Activated naive CD8-positive, alpha-beta T cell treated with anti-CD3 and anti-CD28 coated beads for 36 hours (primary cell): ENCODE results near the gene DCC. TPM values are rescaled to one million over a fixed set of nuclear protein-coding genes. Genes with fewer than 3 reads are reported as not detected.

ENCODE experiments used
- DNase-seq: peaks from one replicate; pipeline ENCODE4 v3.0.0; 2021
- H3K27ac Mint-ChIP-seq: one replicate; pipeline ENCODE4 v1.8.0; 2022; ENCODE audit warnings: mild to moderate bottlenecking, moderate library complexity, mixed read lengths
- H3K27me3 Mint-ChIP-seq: one replicate; pipeline ENCODE4 v1.8.0; 2022; ENCODE audit warnings: mild to moderate bottlenecking, mixed read lengths
- H3K36me3 Mint-ChIP-seq: one replicate; pipeline ENCODE4 v1.8.0; 2021; ENCODE audit warnings: mild to moderate bottlenecking, mixed read lengths
- H3K4me1 Mint-ChIP-seq: one replicate; pipeline ENCODE4 v1.8.0; 2021; ENCODE audit warnings: mixed read lengths
- H3K4me3 Mint-ChIP-seq: one replicate; pipeline ENCODE4 v1.8.0; 2022; ENCODE audit warnings: mild to moderate bottlenecking, moderate library complexity, mixed read lengths
- H3K9me3 Mint-ChIP-seq: one replicate; pipeline ENCODE4 v1.8.0; 2022; ENCODE audit warnings: mixed read lengths
- total RNA-seq, 2 experiments: library from RNA; stranded (reverse); gene quantifications; one replicate each; pipeline ENCODE4 v1.2.3, GENCODE V29; 2021

The DCC gene
- total RNA-seq, 2 experiments from 2014 or later, result not detected

DNA sequence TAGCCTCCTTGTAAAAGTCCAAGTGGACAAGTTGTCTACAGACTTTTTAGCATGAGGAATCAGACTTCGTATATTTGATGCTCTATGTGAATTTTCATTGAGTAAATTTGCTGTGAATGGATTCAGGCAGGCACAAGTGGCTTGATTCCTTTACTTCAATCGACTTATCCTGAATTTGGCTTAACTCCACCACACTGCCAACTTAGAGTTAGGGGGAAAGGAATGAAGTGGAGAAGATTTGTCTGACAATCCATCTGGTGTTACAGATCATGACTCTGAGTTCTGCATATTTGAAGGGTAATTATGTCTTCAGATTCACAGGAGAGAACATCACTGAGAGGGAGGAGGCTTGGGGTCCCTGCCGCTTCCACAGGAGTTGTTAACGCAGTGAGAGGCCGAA is 829.3 kb downstream of the DCC start:
- H3K9me3 Mint-ChIP-seq, result peaks cover 1% of the 10 kb centered on the region
- H3K4me1 Mint-ChIP-seq, result no peaks in the 10 kb centered on the region
- H3K36me3 Mint-ChIP-seq, result no peaks in the 10 kb centered on the region
- no peak overlapping the region for H3K27ac Mint-ChIP-seq
- DNase-seq, result no peak
- no peak overlapping the region for H3K4me3 Mint-ChIP-seq
- H3K27me3 Mint-ChIP-seq, result no peaks in the 10 kb centered on the region

DNA sequence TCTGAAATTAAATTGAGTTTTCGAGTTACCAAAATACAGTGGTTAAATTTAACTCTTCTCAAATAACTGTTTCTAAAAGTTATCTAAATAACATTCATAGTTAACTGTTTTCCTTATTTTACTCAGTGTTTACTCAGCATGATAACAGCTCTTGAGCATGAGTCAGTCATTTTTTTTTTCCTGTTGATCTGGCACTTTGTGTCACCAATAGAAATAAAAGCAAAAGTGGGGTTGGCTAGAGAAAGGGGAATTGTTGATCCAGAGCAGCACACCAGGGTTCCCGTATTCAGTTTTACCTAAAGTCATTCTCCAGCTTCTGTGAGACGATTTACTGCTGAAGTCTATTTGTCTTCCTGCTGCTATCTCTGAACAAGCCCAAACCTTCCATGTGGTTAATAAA is 851.6 kb downstream of the DCC start:
- H3K4me3 Mint-ChIP-seq, result no peak overlapping the region
- H3K9me3 Mint-ChIP-seq, result no peaks in the 10 kb centered on the region
- no peak for DNase-seq
- H3K36me3 Mint-ChIP-seq, result no peaks in the 10 kb centered on the region
- H3K4me1 Mint-ChIP-seq, result no peaks in the 10 kb centered on the region
- no peaks in the 10 kb centered on the region for H3K27me3 Mint-ChIP-seq
- H3K27ac Mint-ChIP-seq, result no peak overlapping the region

DNA sequence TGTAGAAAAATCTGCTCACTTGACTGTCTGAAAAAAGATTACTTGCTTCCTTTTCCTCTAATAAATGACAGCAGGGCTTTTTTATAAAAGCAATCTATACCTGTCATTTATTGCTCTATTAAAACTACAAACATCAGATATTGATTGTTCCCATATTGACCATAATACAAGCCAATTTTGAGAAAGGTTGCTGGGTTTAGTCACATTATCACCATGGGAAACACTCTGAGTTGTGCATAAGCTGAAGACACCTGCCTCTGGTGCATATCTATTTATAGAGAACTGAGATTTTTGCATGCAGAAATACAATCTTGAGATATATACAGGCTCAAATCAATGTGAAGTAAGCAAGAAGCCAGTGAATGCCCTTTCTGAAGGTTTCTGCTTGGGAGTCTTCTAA is 853.9 kb downstream of the DCC start:
- Mint-ChIP-seq H3K27me3 (no peaks in the 10 kb centered on the region), H3K4me1 (no peaks in the 10 kb centered on the region), H3K36me3 (no peaks in the 10 kb centered on the region), H3K27ac (no peak overlapping the region), H3K9me3 (no peaks in the 10 kb centered on the region), H3K4me3 (no peak overlapping the region)
- no peak for DNase-seq

DNA sequence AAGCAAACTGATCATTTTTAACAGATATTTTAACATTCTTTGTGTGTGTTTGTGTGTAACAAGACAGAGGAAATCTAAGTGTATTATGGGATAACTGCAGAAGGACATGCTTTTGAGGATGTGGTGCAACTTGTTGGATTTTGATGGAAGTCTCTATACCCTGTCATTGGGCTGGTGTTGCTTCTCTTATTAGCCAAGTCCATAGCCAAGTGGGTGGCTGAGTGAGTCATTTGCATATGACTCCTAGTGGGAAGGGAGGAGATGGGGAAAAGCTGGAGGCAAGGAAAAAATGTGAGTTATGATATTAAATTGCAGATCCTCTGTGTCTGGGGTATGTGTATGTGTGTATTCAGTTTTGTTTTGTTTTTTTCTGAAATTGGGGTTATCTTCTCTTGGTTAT is 879.9 kb downstream of the DCC start:
- Mint-ChIP-seq H3K4me1 (no peaks in the 10 kb centered on the region), H3K36me3 (no peaks in the 10 kb centered on the region), H3K4me3 (no peak overlapping the region), H3K9me3 (no peaks in the 10 kb centered on the region), H3K27ac (no peak overlapping the region), H3K27me3 (no peaks in the 10 kb centered on the region)
- no peak for DNase-seq

DNA sequence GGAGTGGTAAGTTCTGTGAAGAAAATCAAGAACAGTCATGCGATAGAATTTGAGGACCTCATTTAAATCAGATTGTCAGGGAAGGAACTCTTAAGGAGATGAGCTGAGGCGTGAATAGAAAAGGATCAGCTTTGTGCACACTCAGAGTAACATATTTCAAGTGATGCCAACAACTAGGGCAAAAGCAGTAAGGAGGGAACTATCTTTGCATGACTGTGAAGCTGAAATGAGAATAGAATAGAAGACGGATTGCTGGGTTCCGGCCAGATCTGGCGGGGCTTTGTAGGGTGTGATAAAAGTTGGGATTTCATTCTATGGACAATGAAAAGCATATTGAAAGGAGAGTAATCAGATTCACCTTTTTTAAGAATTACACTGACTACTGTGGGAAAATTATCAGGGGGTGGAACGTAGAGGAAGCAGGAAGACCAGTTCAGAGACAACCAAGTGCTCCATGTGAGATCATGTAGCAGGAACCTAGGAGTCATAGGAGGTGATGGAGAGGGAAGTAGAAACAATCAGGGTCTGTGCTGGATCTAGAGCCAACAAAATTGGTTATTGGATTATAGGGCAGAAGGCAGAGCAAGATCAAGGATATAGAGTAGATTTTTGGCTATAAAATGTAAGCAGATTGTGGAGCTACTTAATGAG is 884.3 kb downstream of the DCC start:
- H3K27me3 Mint-ChIP-seq, result no peaks in the 10 kb centered on the region
- H3K4me1 Mint-ChIP-seq, result no peaks in the 10 kb centered on the region
- H3K36me3 Mint-ChIP-seq, result no peaks in the 10 kb centered on the region

DNA sequence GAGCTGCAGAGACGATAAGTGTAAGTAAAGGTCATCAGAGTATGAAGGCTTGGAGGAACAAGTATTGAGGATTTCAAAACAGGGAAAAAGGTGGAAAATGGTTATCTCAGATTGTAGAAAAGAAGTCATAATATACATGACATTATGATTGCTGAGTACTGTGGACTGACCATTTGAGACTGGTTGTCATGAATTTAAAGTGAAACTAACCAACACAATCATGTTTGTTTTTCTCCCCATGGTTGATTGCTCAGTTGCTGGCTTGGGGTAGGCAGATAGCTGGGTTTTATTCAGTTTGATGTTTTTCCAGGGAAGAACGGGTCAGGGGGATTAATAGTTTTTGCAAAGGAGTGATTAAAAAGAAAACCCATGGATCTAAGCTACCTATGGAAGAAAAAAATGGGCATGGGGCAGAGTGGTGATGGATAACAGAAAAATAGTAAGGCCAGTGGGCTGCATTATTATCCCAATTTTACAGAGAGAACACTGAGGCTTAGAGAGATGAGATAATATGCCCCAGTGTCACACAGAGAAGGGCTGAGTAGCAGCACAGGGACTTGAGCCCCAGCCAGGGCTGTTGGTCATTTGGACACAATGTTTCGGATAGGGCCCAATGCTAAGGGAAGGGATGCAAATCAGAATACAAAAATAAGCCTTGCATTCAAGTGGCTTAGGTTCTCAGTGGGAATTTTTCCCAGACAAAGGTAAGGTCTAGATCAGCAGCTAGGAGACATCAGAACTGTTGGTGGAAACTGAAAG is 885.7 kb downstream of the DCC start:
- H3K27me3 Mint-ChIP-seq, result no peaks in the 10 kb centered on the region

More for the DNA sequence above, 884.3 kb downstream of the DCC start:
- Mint-ChIP-seq H3K4me3 (no peak overlapping the region), H3K27ac (no peak overlapping the region), H3K9me3 (no peaks in the 10 kb centered on the region)
- DNase-seq, result no peak

DNA sequence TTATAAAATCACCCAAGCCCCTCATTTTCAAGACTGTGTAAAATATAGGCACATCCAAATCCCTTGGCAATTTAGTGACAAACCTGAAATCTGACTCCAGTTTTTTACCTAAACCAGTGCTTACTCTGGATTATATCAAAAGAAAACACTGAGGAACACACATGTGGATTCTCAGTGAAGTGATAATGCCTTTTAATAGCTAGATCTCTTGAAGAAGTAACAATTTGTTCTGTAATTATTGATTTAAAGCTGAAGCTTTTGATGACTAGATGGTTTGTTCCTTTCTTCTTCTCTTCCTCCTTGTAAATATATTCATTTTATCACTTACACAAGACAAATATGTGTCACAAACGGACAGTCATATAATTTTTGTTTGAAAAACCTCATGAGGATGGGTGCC is 894.6 kb downstream of the DCC start:
- no peak overlapping the region for H3K4me3 Mint-ChIP-seq
- H3K4me1 Mint-ChIP-seq, result no peaks in the 10 kb centered on the region
- DNase-seq, result no peak
- H3K27ac Mint-ChIP-seq, result no peak overlapping the region
- peaks cover 5% of the 10 kb centered on the region for H3K9me3 Mint-ChIP-seq
- H3K36me3 Mint-ChIP-seq, result no peaks in the 10 kb centered on the region
- H3K27me3 Mint-ChIP-seq, result no peaks in the 10 kb centered on the region

More for the DNA sequence above, 885.7 kb downstream of the DCC start:
- Mint-ChIP-seq H3K4me1 (no peaks in the 10 kb centered on the region), H3K27ac (no peak overlapping the region), H3K36me3 (no peaks in the 10 kb centered on the region), H3K9me3 (no peaks in the 10 kb centered on the region), H3K4me3 (no peak overlapping the region)
- no peak for DNase-seq

DNA sequence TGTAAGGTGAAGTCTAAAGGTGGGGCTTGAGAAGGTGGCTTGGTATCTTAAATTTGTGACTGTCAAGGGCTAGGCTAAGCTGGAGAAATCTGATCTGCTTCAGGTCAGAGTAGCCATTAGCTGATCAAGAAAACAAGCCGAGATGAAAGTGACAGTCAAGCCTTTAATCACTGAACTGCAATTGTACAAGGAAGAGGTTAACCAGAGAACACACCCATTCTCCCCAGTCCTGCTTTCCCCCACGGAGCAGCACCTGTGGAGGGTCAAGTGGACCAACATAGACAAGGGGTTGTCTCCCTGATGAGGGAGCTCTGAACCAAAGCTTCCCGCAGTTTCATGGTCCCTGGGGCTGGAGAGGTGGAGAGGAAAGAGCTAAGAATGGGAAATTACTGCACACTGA is 901.2 kb downstream of the DCC start:
- Mint-ChIP-seq H3K4me3 (no peak overlapping the region), H3K4me1 (no peaks in the 10 kb centered on the region), H3K36me3 (no peaks in the 10 kb centered on the region), H3K9me3 (peaks cover 6% of the 10 kb centered on the region), H3K27ac (no peak overlapping the region), H3K27me3 (no peaks in the 10 kb centered on the region)
- no peak for DNase-seq

DNA sequence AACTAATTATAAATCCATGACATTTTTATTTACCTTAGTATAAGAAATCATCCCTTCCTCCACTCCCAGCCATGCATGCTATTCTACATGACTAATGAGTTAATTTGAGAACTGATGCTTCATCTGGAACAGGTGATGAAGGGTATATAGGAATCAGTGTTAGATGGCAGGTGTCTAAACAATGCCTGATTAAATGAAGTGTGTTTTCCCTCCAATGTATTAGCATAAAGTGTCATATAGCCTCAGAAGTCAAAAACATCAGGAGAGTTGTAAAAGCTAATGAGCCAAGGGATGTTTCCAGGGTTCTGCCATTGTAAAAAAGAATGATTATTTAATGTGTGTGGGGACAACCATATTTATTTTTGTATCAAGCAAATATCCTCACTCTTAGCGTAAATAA is 913.8 kb downstream of the DCC start:
- Mint-ChIP-seq H3K27ac (no peak overlapping the region), H3K27me3 (no peaks in the 10 kb centered on the region)
- DNase-seq, result no peak

DNA sequence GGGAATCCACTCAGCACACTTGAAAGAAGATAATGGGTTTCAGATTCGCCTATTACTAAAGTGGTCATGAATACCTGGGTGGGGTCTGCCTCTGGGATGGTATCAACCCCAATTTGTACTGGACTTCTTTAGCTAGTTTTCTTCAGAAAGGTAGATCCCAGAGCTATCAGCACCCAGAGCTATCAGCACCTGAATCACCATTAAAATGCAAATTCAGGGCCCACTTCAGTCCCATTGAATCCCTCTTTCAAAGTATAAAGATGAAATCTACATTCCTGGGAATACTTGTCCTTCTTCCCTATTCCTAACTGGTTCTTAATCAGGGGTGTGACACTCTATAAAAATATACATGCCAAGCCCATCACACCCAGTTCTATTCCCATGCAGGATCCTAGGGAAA is 914.3 kb downstream of the DCC start:
- H3K4me1 Mint-ChIP-seq, result no peaks in the 10 kb centered on the region
- H3K4me3 Mint-ChIP-seq, result no peak overlapping the region
- H3K27ac Mint-ChIP-seq, result no peak overlapping the region

More for the DNA sequence above, 913.8 kb downstream of the DCC start:
- Mint-ChIP-seq H3K4me1 (no peaks in the 10 kb centered on the region), H3K36me3 (no peaks in the 10 kb centered on the region), H3K9me3 (peaks cover 10% of the 10 kb centered on the region), H3K4me3 (no peak overlapping the region)

DNA sequence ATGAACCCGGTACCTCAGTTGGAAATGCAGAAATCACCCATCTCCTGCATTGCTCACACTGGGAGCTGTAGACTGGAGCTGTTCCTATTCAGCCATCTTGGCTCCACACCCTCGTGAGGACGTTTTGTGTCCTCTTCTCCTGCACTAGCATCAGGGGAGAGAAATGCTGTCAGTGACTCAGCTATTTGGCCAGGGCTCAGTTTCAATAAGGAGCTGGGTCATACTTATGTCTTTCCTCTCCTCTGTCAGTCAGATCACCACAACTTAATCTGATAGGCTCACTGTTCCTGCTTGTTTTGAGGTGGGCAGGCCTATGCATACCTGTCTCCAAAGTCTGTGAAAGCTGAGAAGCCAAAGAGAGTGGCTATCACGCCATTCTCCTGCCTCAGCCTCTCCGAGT is 921.2 kb downstream of the DCC start:
- Mint-ChIP-seq H3K9me3 (peaks cover 13% of the 10 kb centered on the region), H3K4me1 (no peaks in the 10 kb centered on the region), H3K27ac (no peak overlapping the region), H3K27me3 (no peaks in the 10 kb centered on the region), H3K36me3 (no peaks in the 10 kb centered on the region), H3K4me3 (no peak overlapping the region)
- no peak for DNase-seq

More for the DNA sequence above, 914.3 kb downstream of the DCC start:
- no peaks in the 10 kb centered on the region for H3K36me3 Mint-ChIP-seq
- H3K27me3 Mint-ChIP-seq, result no peaks in the 10 kb centered on the region
- no peak for DNase-seq
- peaks cover 10% of the 10 kb centered on the region for H3K9me3 Mint-ChIP-seq

DNA sequence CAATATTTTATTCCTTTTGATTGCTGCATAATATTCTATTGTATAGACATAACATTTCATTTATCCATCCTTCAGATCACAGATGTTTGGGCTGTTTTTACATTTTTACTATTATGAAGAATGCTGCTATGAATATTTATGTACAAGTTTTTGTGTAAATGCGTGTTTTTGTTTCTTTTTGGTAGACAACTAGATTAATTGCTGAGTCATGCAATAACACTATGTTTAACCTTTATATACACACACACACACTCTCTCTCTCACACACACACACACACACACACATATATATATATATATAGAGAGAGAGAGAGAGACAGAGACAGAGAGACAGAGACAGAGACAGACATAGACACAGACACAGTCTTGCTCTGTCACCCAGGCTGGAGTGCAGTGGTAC is 926.9 kb downstream of the DCC start:
- Mint-ChIP-seq H3K4me1 (no peaks in the 10 kb centered on the region), H3K36me3 (no peaks in the 10 kb centered on the region), H3K9me3 (peaks cover 5% of the 10 kb centered on the region), H3K27ac (no peak overlapping the region), H3K27me3 (no peaks in the 10 kb centered on the region), H3K4me3 (no peak overlapping the region)
- DNase-seq, result no peak

DNA sequence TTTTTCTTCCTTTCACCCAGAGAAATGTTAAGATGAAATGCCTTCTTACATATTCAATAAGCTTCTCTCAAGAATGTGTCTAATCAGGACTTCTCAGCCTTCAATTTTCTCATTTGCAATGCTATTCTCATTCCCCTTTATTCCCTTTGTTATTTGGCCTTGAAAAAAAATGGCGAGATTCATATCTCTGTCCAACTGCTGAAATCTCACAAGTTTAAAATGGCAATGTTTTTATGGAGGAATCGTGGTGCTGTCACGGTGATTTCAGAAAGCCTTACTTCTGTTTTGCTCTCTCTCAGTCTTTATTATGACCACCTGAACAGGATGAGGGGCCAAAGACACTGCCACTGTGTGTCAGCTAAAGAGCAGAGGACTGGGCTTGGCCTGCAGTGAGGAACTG is 928.5 kb downstream of the DCC start:
- Mint-ChIP-seq H3K27me3 (no peaks in the 10 kb centered on the region), H3K36me3 (no peaks in the 10 kb centered on the region), H3K9me3 (peaks cover 3% of the 10 kb centered on the region), H3K27ac (no peak overlapping the region), H3K4me3 (no peak overlapping the region), H3K4me1 (no peaks in the 10 kb centered on the region)
- DNase-seq, result no peak

DNA sequence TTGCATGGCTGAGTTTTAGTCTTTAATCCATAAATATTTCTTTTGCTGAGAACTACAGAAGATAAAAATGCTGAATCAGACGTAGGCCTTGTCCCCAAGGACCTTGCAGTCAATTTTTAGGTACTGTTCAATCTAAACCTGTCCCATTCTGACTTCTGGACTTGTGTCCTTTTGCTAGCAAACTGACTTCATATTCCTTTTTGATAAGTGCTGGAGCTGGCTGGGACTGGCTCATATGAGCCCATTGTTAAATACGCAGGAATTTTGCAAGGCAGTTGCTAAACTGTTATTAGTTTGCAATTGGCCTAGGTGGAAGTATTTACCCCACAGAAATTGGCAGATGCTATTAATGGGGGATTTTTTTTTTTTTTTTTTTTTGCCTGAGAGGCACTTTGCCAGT is 941.4 kb downstream of the DCC start:
- no peaks in the 10 kb centered on the region for H3K27me3 Mint-ChIP-seq
- no peaks in the 10 kb centered on the region for H3K36me3 Mint-ChIP-seq
- DNase-seq, result no peak
- H3K27ac Mint-ChIP-seq, result no peak overlapping the region
- H3K4me1 Mint-ChIP-seq, result no peaks in the 10 kb centered on the region
- peaks cover 6% of the 10 kb centered on the region for H3K9me3 Mint-ChIP-seq
- H3K4me3 Mint-ChIP-seq, result no peak overlapping the region

DNA sequence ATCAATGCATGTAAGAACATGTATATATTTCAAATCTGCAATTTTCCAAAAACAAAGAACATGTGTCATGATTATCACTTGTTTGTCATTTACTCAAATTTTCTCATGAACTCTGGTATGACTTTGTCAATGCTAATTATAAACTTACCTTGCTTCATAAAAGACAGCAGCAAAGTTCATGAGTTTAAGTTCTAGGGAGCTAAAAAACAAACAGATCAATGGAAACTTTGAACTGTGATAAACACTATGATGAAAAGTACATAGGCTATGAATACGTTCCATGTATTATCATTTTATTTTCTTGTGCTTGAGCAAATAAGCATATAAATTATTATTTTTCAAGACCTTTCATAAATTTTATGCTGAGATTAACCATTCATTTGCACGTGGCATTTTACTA is 943.7 kb downstream of the DCC start:
- H3K36me3 Mint-ChIP-seq, result no peaks in the 10 kb centered on the region
- no peaks in the 10 kb centered on the region for H3K4me1 Mint-ChIP-seq
- peaks cover 6% of the 10 kb centered on the region for H3K9me3 Mint-ChIP-seq
- no peak for DNase-seq
- H3K27ac Mint-ChIP-seq, result no peak overlapping the region
- no peaks in the 10 kb centered on the region for H3K27me3 Mint-ChIP-seq
- H3K4me3 Mint-ChIP-seq, result no peak overlapping the region

DNA sequence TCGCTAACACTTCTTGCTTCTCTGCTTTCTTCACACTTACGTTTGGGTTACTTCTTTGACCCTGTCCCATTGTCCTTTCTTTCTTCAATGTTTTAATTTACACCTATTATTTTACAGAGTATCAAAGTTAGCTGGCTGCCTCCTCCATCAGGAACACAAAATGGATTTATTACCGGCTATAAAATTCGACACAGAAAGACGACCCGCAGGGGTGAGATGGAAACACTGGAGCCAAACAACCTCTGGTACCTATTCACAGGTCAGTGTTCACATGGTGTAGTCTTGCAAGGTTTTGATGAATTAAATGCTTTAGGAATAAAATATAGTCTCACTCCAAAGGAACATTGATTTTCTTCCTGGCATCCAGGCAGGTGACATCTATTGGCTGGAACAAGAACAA is 965.5 kb downstream of the DCC start:
- Mint-ChIP-seq H3K4me1 (no peaks in the 10 kb centered on the region), H3K9me3 (peaks cover 2% of the 10 kb centered on the region), H3K4me3 (no peak overlapping the region), H3K27ac (no peak overlapping the region), H3K27me3 (no peaks in the 10 kb centered on the region), H3K36me3 (no peaks in the 10 kb centered on the region)
- DNase-seq, result no peak
